GM18951 (cell line): ENCODE results near the gene EIF2D.

Source experiments
- POLR2A ChIP-seq: IDR thresholded peaks from 4 replicates; pipeline ENCODE4 v1.6.1; 2011; ENCODE audit warnings: mild to moderate bottlenecking; ENCODE audit not compliant: insufficient read length, insufficient read depth; ENCODE audit errors: extremely low read depth
- in situ Hi-C: fragments of 300-500 bp; cut with MboI; formaldehyde crosslinking; loops from one replicate; pipeline ENCODE4 v1.12.0; 2022; ENCODE audit warnings: low sequenced_read_pairs, mixed read lengths, inconsistent platforms; ENCODE audit not compliant: unreplicated experiment

The EIF2D gene, protein sequence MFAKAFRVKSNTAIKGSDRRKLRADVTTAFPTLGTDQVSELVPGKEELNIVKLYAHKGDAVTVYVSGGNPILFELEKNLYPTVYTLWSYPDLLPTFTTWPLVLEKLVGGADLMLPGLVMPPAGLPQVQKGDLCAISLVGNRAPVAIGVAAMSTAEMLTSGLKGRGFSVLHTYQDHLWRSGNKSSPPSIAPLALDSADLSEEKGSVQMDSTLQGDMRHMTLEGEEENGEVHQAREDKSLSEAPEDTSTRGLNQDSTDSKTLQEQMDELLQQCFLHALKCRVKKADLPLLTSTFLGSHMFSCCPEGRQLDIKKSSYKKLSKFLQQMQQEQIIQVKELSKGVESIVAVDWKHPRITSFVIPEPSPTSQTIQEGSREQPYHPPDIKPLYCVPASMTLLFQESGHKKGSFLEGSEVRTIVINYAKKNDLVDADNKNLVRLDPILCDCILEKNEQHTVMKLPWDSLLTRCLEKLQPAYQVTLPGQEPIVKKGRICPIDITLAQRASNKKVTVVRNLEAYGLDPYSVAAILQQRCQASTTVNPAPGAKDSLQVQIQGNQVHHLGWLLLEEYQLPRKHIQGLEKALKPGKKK

DNA sequence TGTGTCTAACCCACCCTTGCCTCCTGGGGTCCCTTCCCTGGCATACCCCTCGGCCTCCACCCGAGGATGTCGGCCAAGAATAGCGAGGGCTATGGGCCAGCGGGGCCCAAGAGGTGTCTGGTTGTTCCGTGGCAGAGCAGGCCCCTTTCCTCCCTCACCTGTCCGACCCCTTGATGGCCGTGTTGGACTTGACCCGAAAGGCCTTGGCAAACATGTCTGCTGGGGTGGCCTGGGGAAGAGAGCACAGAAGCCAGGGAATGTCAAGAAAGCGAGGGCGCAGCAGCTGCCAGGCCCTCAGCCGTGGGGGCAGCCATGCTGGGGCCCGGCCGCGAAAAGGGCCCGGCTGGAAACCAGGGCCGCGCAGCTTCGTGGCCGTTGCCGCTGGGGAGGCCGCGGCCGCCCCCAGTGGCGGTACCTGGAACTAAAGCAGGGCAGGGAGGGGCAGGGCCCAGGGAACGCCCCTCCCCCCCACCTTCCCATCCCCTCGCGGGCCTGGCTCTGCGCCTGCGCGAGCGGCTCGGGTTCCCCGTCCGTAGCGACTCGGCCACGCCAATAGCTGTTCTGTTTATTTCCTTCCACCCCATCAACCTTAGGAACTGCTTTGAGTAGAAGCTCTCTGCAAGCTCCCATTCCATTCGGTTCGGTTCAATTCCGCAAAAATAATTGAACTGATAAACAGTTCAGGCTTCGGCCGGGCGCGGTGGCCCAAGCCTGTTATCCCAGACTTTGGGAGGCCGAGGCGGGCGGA is at the start of gene EIF2D:
Gene EIF2D, minus strand, starts transcription at position 337 of the 748 bp plus-strand sequence. Its CDS starts 123 bp downstream, at position 214.
- in situ Hi-C loops = no loop called here
- peak; percentile 94 for TF ChIP-seq POLR2A

DNA sequence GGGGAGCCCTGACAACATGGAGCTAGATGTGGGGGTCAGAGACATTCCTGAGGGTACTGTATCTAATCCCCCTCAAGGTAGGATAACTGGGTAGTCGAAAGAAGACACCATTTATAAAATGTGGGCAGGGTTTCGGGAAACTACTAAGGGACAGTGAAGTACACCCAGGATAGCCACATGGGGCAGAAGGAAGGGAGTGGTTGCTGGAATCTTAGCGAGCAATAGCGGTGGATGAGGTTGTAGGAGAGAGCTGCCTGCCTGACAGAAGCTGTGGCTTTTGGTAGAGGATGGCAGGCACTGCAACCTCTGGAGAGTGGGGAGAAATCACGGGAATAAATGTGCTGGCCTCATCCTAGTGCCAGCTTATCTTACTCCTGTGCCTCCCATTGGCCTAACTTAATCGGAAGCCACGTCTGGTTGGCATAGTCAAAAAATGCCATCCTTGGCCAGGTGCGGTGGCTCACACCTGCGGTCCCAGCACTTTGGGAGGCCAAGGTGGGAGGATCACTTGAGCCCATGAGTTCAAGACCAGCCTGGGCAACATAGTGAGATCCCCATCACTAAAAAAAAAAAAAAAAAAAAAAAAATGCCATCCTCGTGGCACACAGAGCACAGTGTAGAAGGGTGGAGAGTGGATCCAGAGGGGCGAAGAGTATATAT is 49.0 kb upstream of the EIF2D start:
- in situ Hi-C loops = no loop called here
- no peak for TF ChIP-seq POLR2A

DNA sequence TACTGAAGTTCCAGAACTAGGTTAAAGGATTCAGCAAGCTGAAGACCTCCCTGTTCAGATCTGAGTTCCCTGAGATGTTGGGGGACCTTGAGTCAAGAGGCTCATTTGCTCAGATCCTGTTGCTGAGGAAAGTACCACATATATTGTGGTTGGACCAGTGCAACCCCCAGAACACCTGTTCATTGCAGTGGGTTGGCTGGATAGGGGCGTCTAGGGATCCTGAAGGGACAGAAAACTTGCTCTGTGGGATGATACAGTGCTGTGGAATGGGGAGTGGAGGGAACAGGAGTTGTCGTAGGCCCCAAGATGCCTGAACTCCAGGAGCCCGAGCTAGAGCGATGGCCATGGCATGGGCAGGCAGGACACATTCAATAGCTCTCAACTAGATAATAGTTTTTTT is 47.9 kb upstream of the EIF2D start:
- no peak for TF ChIP-seq POLR2A
- in situ Hi-C loops = no loop called here

DNA sequence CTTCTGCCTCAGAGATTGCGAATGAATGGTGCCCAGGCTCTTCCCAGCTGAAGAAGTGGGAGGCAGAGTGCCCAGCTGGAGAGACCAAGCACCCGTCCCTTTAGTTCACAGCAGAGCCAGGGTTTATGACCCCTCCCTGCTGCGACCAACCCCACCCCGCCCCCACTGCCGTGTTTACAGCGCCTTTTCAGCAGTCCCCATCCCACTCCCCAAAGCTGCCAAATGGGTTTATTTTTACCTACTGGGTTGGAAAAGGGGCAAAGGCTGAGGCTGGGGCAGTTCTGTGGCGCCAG is 46.7 kb upstream of the EIF2D start:
- in situ Hi-C loops = no loop called here
- no peak for TF ChIP-seq POLR2A

DNA sequence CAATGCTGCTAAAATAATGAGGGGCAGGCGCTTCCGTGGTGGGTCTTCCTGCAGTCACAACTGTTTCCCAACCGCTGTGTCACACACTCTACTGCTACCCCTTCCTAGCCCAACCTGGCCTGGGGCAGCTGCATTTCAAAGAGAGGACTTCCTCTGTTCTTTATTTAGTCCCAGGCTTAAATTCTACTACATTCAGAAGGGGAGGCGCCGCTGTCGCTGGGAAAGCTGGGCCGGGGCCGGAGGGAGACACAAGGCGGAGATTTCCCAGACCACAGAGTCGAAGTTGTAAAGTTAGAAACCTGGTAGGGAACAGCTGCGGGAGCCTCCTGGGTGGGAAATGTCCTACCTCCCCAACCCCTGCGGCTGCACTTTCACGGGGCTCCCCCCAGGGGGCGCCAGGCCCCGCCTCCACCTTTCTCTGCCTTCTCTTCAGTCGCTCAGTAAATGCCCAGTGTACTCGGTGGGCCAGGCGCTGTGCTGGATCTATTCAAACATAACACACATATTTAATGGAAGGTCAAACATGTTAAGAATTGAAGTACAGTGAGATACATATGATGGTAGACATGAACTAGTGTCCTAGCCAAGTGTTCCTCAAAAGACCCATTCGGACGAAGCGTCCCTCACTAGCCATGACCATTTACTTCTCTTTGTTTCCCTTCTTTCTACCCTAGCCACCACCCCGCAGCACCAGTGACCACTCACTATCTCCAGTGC is 46.2 kb upstream of the EIF2D start:
- no peak for TF ChIP-seq POLR2A
- in situ Hi-C loops = no loop called here

DNA sequence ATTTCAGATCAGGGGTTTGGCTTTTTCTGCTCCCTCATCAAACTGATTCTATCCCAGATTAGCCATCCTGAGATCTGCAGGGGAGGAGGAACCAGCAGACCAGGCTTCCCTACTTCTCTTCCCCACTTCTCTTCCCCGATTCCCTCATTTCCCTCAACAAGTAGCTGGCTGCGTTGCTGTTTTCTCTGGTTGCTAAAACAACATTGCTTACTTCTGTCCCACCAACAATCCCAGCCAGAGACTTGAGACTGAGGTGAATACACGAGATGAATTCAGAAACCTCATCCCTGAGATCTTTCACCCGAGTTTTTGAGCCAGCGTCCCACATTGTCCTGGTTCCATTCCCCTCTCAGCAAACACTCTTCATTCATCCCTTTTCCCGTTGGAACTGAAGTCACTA is 45.5 kb upstream of the EIF2D start:
- no peak for TF ChIP-seq POLR2A
- in situ Hi-C loops = no loop called here

DNA sequence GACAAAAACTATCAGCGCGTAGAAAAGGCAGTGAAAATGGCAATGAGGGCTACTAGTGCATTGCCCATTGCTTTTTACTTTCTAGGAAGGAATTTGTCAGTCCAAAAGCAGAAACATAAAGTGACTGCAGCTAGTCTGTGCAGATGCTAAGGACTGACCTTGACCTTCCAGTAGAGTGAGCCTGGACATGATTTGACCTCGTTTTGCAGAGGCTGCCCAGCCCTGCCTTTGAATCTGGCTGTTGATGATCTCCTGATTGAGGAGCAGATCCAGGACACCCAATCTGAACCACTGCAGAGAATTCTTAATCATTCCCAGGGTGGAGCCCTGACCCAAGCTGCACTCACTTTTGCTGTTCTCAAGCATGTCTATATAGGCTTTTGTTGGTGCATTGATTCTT is 44.7 kb upstream of the EIF2D start:
- TF ChIP-seq POLR2A = no peak
- in situ Hi-C loops = no loop called here

DNA sequence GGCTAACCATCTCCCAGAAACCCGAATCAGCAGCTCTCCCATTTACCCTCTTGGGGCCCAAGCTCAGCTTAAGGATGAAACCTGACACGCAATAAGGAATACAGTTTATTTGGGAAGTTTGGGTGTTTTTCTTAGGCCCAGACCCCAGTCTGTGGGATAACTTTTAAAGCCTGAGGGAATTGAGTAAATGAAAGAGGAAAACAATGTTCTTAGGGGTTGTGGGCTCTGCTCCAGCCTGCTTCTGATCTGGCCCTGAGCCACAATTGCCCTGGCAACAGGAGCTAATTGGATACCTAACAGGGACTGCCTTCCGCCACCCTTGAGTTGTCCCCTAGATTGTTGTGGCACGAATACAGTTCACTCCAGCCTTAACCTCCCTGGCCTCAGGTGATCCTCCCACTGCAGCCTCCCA is 43.2 kb upstream of the EIF2D start:
- no peak for TF ChIP-seq POLR2A
- in situ Hi-C loops = no loop called here

DNA sequence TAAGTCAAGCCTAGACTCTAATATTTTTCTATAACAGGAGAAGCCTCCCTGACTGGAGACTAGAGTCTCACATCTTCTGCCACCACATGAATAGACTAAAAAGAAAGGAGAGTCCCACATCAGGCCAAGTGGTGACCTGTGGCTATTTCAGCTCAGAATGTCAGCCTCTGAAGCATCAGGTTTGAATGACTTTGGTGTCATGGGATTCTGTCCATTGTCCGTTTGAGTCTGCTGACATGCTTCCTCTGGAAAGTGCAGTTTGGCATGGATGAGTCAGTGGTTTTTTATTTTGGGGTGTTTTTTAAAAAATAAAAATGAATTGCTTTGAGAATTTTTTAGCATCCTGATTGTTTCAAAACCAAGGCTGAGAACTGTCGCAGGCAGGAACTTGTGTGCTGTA is 42.6 kb upstream of the EIF2D start:
- no peak for TF ChIP-seq POLR2A
- in situ Hi-C loops = no loop called here

DNA sequence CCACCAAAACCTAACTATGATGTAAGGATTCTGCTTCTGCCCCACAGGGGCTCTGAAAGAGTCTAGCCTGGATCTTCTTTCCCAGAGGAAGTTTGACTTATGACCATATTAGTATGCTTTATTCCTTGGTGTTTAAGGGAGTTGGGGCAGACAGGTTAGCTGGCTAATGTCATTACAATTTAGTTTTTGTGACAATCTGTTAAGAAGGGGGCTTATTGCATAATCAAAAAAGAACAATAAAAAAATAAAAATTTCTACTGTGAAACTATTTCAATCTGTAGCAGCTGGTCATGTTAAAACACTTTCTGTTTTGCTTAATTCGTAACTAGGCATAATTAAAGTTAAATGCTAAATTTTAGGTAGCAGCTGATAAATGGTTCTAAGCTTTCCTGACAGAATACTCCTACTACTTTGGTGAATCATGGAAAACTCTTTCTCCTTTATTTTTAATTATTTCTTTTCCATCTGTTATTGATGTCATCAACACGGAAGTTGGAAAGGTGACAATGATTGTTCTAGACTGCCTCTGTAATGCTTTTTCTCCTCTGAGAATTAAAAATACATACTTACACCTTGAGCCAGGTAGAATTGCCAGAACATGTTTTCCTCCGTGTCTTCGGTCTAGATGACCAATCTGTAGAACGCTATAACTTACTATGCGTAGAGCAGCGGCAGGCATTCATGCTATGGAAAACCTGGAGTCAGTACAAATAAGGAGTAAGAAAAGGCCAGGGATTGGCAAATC is 41.6 kb upstream of the EIF2D start:
- in situ Hi-C loops = no loop called here
- no peak for TF ChIP-seq POLR2A

DNA sequence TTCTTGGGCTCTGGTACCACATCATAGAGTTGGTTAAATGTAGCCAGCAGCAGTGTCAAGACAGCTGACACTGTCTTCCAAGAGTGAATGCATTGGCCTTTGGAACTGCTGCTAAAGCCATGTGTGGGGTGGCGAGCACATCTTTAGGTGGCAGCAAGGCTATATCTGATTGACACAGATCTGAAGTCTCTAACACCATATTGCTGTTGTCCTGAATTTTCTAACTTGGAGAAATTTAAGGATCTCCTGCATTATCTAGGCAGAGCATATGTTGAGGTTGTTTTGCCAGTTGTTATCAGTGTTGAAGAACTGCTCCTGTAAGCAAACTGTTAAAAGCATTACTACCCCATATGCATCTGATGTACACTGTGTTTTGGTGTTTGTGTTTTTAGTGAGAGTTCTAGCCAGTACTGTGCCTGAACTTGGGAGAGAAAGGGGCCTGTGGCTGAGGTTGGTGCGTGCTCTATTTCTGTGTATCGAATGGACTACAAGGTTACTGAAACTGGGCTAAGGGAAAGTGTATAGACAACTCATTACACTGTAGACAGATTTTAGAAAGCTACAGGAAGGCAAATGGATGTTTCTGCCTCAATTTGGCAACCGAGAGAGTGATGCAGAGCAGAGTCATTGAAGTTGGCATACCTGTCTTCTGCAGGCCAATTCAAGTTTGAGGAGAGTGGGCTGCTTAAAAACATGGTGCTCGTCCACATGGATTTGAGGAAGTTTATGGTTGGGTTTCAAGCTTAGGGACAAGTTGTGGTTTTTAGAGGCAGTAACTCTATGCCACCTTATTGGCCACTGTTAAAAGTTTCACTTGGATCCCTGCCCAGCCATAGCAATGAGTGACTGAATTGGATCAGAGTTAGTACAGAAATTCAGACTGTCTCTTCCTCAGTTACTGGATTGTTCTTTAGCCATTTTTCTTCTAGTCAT is 40.0 kb upstream of the EIF2D start:
- in situ Hi-C loops = no loop called here
- no peak for TF ChIP-seq POLR2A
